GM21528 (cell line): Measurements from ENCODE around the gene HNRNPM.
"Not testable (repeated sequence)": the region's sequence is repeated elsewhere in the genome, so short reads cannot be mapped to it uniquely, and the experiment has no call there.

ENCODE experiments used
- ATAC-seq: cut with Tn5 transposase; IDR thresholded peaks from one replicate; pipeline ENCODE4 v1.9.1; 2021; ENCODE audit warnings: mild to moderate bottlenecking, moderate library complexity; ENCODE audit not compliant: unreplicated experiment, low FRiP score

The HNRNPM gene, protein sequence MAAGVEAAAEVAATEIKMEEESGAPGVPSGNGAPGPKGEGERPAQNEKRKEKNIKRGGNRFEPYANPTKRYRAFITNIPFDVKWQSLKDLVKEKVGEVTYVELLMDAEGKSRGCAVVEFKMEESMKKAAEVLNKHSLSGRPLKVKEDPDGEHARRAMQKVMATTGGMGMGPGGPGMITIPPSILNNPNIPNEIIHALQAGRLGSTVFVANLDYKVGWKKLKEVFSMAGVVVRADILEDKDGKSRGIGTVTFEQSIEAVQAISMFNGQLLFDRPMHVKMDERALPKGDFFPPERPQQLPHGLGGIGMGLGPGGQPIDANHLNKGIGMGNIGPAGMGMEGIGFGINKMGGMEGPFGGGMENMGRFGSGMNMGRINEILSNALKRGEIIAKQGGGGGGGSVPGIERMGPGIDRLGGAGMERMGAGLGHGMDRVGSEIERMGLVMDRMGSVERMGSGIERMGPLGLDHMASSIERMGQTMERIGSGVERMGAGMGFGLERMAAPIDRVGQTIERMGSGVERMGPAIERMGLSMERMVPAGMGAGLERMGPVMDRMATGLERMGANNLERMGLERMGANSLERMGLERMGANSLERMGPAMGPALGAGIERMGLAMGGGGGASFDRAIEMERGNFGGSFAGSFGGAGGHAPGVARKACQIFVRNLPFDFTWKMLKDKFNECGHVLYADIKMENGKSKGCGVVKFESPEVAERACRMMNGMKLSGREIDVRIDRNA

GRCh38 chr19:8444677-8445487, at the start of gene HNRNPM:
TSS of gene HNRNPM (plus strand) at chr19:8444975. CDS start at chr19:8444999, 24 bp downstream.
- ATAC-seq: peak; percentile 85

- ATAC-seq: no peak
Measured at GRCh38 chr19:8395621-8396082, 49.1 kb upstream of the HNRNPM start.

GRCh38 chr19:8396185-8396562, 48.6 kb upstream of the HNRNPM start:
- ATAC-seq: no peak

DNA sequence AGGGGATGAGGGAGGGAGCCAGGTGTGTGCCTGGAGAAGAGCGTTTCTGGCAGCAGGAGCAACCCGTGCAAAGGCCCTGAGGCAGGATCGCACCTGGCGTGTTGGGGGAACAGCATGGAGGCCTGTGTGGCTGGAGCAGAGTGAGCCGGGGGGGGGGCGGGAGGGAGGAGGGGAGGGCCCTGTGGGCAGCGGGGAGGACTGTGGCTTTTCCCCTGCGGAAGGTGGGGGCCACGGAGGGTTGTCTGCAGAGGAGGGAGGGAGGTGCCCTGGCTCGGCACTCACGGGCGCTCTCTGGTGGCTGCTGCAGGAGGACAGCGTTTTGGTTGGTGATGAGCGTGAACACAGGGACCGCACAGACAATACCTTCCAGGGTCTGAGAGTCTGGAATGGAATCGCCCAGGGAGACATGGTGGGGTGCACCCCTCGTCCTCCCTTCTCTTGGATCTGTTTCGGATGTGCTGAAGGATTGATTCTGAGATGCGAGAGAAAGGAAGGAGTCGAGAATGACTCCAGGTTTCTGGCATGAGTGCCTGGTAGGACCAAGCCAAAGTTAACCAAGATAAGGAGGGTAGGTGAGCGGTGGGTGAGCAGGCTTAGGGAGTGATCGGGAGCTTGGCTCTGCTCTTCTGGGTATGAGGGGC, 48.1 kb upstream of the HNRNPM start:
- no peak for ATAC-seq

GRCh38 chr19:8397271-8397670, 47.5 kb upstream of the HNRNPM start:
- ATAC-seq: no peak

GRCh38 chr19:8397746-8398310, 46.9 kb upstream of the HNRNPM start:
- no peak for ATAC-seq

DNA sequence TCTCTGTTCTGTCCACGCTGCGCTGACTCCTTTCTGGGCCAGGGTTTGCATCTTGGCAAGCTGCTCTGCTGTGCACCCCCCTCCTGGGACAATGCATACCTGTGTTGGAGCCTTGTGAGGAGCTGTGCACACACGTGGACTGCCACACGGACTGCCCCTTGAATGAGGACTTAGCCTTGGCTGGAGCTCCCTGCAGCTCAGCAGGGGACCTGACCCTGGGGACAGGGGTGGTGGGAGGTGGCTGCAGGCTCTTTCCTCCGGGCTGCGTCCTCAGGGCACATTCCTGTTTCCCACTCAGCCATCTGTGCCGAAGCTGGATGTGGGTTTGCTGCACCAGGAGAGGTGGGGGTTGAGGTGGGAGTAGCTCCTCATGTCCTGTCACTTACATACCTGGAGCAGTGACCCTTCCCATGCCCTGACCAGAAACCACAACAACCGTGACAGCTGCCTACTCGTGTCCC, 46.4 kb upstream of the HNRNPM start:
- ATAC-seq: no peak

GRCh38 chr19:8399681-8400188, 45.0 kb upstream of the HNRNPM start:
- ATAC-seq: no peak

DNA sequence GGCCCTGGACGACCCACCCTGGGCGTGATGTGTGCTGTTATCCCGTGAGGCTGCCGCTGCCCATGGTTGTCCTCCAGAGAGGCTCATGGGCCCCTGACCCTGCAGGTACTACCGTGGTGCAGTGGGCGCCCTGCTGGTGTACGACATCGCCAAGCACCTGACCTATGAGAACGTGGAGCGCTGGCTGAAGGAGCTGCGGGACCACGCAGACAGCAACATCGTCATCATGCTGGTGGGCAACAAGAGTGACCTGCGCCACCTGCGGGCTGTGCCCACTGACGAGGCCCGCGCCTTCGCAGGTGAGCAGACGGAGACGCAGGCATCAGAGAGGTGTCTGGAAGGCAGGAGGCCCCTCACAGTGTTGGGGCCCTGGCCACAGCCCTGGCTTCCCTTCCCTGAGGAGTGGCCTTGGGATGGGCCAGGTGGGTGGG, 42.8 kb upstream of the HNRNPM start:
- ATAC-seq: no peak

- ATAC-seq: no peak
Measured at GRCh38 chr19:8403098-8403819, 41.5 kb upstream of the HNRNPM start.

DNA sequence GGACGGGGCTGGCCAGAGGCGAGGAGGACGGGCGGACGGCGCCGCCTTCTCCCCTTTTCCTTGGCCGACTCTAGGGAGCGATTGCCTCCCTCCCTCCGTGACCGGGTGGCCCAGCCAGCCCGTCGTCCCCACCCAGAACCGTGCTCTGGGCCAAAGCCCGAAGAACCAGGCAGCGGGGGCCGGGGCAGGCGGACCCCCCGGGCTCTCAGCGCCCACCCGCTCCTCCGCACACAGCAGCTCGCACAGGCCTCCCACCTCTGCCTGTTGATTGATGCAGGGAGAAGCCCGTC, 41.0 kb upstream of the HNRNPM start:
- no peak for ATAC-seq

GRCh38 chr19:8404391-8405151, 40.2 kb upstream of the HNRNPM start:
- no peak for ATAC-seq

DNA sequence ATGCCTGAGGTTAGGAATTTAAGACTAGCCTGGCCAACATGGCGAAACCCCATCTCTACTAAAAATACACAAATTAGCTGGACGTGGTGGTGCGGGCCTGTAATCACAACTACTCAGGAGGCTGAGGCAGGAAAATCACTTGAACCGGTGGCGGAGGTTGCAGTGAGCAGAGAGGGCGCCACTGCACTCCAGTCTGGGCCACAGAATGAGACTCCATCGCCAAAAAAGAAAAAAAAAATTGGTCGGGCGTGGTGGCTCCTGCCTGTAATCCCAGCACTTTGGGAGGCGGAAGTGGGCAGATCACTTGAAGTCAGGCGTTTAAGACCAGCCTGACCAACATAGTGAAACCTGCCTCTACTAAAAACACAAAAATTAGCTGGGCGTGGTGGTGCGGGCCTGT, 34.1 kb upstream of the HNRNPM start:
- not testable (repeated sequence) for ATAC-seq

GRCh38 chr19:8412783-8413628, 31.8 kb upstream of the HNRNPM start, which contains the start of gene MARCHF2:
TSS of gene MARCHF2 (plus strand) at chr19:8413305. CDS start at chr19:8421841, 8,536 bp downstream.
- peak; percentile 99 for ATAC-seq

- no peak for ATAC-seq
Measured at GRCh38 chr19:8413629-8413995, 31.2 kb upstream of the HNRNPM start.

DNA sequence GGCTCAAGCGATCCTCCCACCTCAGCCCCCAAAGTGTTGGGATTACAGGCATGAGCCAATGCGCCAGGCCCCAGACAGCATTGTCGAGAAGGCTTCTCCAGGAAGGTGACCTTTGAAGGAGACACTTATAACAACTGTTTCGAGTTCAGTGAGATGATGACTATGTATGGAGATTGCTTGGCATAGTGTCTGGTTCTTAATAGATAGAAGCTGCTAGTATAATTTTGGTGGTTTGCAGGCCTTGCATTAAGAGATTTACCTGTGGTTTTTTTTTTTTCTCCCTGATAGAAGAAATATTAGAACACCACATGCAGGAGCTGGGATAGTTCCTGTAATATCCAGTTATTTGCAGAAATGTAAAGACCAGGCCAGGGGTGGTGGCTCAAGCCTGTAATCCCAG, 28.0 kb upstream of the HNRNPM start:
- ATAC-seq: no peak
